NT2/D1 (cell line): ENCODE results near the gene ITGA3.

Experiments
- DNase-seq: peaks from one replicate; pipeline ENCODE4 v3.0.0-alpha.2; 2011; ENCODE audit warnings: low read depth, low spot score
- H3K27me3 ChIP-seq: 2 replicates; pipeline ENCODE4 v1.6.0; 2011; ENCODE audit warnings: mild to moderate bottlenecking; ENCODE audit not compliant: insufficient read length, insufficient read depth
- H3K36me3 ChIP-seq: 2 replicates; pipeline ENCODE4 v1.6.1; 2011; ENCODE audit warnings: mild to moderate bottlenecking, low read length, mixed read lengths; ENCODE audit not compliant: insufficient read depth, insufficient read length
- H3K4me1 ChIP-seq: 2 replicates; pipeline ENCODE4 v1.5.1; 2011; ENCODE audit not compliant: insufficient read depth, insufficient read length
- H3K4me3 ChIP-seq: 2 replicates; pipeline ENCODE4 v1.5.1; 2011; ENCODE audit warnings: low read depth; ENCODE audit not compliant: insufficient read length
- H3K9ac ChIP-seq: 2 replicates; pipeline ENCODE4 v1.6.0; 2011; ENCODE audit warnings: low read depth; ENCODE audit not compliant: insufficient read length
- H3K9me3 ChIP-seq: 2 replicates; pipeline ENCODE4 v1.5.1; 2011; ENCODE audit warnings: mild to moderate bottlenecking, low read length; ENCODE audit not compliant: insufficient read depth
- SUZ12 ChIP-seq: IDR thresholded peaks from 2 replicates; pipeline ENCODE4 v1.6.1; 2011; ENCODE audit not compliant: insufficient read length, insufficient read depth; ENCODE audit errors: extremely low read depth
- YY1 ChIP-seq: IDR thresholded peaks from 2 replicates; pipeline ENCODE4 v1.6.1; 2011; ENCODE audit not compliant: insufficient read length, insufficient read depth
- ZNF274 ChIP-seq: IDR thresholded peaks from 2 replicates; pipeline ENCODE4 v1.6.1; 2011; ENCODE audit warnings: mild to moderate bottlenecking, low read depth, low read length

The ITGA3 gene

GRCh38 chr17:50048988-50049387, 6.9 kb upstream of the ITGA3 start:
- H3K27me3 ChIP-seq, result no peaks in the 10 kb centered on the region
- H3K4me3 ChIP-seq, result no peak overlapping the region
- no peaks in the 10 kb centered on the region for H3K9me3 ChIP-seq
- TF ChIP-seq ZNF274 (no peak), SUZ12 (no peak), YY1 (no peak)
- no peaks in the 10 kb centered on the region for H3K36me3 ChIP-seq
- H3K9ac ChIP-seq, result no peak overlapping the region
- H3K4me1 ChIP-seq, result peaks cover 27% of the 10 kb centered on the region
- DNase-seq, result no peak

- no peaks in the 10 kb centered on the region for H3K36me3 ChIP-seq
- H3K27me3 ChIP-seq, result no peaks in the 10 kb centered on the region
- peaks cover 27% of the 10 kb centered on the region for H3K4me1 ChIP-seq
- H3K9ac ChIP-seq, result no peak overlapping the region
- no peaks in the 10 kb centered on the region for H3K9me3 ChIP-seq
- TF ChIP-seq YY1 (no peak), ZNF274 (no peak), SUZ12 (no peak)
- H3K4me3 ChIP-seq, result no peak overlapping the region
- DNase-seq, result no peak
Observed at GRCh38 chr17:50049636-50050035, 6.3 kb upstream of the ITGA3 start.

- no peaks in the 10 kb centered on the region for H3K27me3 ChIP-seq
- no peaks in the 10 kb centered on the region for H3K9me3 ChIP-seq
- H3K36me3 ChIP-seq, result no peaks in the 10 kb centered on the region
- TF ChIP-seq SUZ12 (no peak), ZNF274 (no peak), YY1 (no peak)
- peaks cover 27% of the 10 kb centered on the region for H3K4me1 ChIP-seq
- no peak overlapping the region for H3K9ac ChIP-seq
- DNase-seq, result no peak
- no peak overlapping the region for H3K4me3 ChIP-seq
Observed at GRCh38 chr17:50050431-50051032, 5.4 kb upstream of the ITGA3 start.

- no peaks in the 10 kb centered on the region for H3K36me3 ChIP-seq
- peaks cover 27% of the 10 kb centered on the region for H3K4me1 ChIP-seq
- H3K4me3 ChIP-seq, result no peak overlapping the region
- H3K9me3 ChIP-seq, result no peaks in the 10 kb centered on the region
- H3K27me3 ChIP-seq, result no peaks in the 10 kb centered on the region
- no peak for DNase-seq
- TF ChIP-seq ZNF274, result no peak
- TF ChIP-seq YY1, result no peak
- TF ChIP-seq SUZ12, result no peak
- H3K9ac ChIP-seq, result peak overlapping the region; percentile 7
Observed at GRCh38 chr17:50051082-50051576, 4.8 kb upstream of the ITGA3 start.

GRCh38 chr17:50051606-50052005, 4.3 kb upstream of the ITGA3 start:
- no peaks in the 10 kb centered on the region for H3K36me3 ChIP-seq
- H3K27me3 ChIP-seq, result no peaks in the 10 kb centered on the region
- TF ChIP-seq ZNF274, result no peak
- no peak for TF ChIP-seq SUZ12
- TF ChIP-seq YY1, result no peak
- no peak for DNase-seq
- no peaks in the 10 kb centered on the region for H3K9me3 ChIP-seq
- no peak overlapping the region for H3K4me3 ChIP-seq
- peak overlapping the region; percentile 7 for H3K9ac ChIP-seq
- peaks cover 24% of the 10 kb centered on the region for H3K4me1 ChIP-seq

- Histone ChIP-seq H3K36me3 (peaks cover under 1% of the 10 kb centered on the region), H3K27me3 (peaks cover 4% of the 10 kb centered on the region), H3K9me3 (no peaks in the 10 kb centered on the region), H3K9ac (no peak overlapping the region), H3K4me1 (peaks cover 27% of the 10 kb centered on the region), H3K4me3 (no peak overlapping the region)
- no peak for DNase-seq
- TF ChIP-seq ZNF274, result no peak
- no peak for TF ChIP-seq SUZ12
- TF ChIP-seq YY1, result no peak
Observed at GRCh38 chr17:50052241-50052796, 3.6 kb upstream of the ITGA3 start.

GRCh38 chr17:50052822-50053653, 2.9 kb upstream of the ITGA3 start:
- H3K27me3 ChIP-seq, result peaks cover 12% of the 10 kb centered on the region
- no peak for DNase-seq
- H3K9me3 ChIP-seq, result no peaks in the 10 kb centered on the region
- peaks cover 8% of the 10 kb centered on the region for H3K36me3 ChIP-seq
- peaks cover 26% of the 10 kb centered on the region for H3K4me1 ChIP-seq
- H3K9ac ChIP-seq, result no peak overlapping the region
- TF ChIP-seq ZNF274, result no peak
- TF ChIP-seq SUZ12, result no peak
- no peak for TF ChIP-seq YY1
- H3K4me3 ChIP-seq, result no peak overlapping the region
